Spleen (tissue), 7 donors: ENCODE data around the gene ERBB4.

Source experiments
- POLR2A ChIP-seq, 3 donors: fragments of 450-650 bp; IDR thresholded peaks; one replicate each; pipeline ENCODE4 v1.5.1; 2017; ENCODE audit warnings: antibody characterized with exemption in 3 of 3, mild to moderate bottlenecking in 1 of 3
- POLR2AphosphoS5 ChIP-seq, 3 donors: sonication (generic); formaldehyde crosslinking; IDR thresholded peaks; one replicate each; pipeline ENCODE4 v1.5.1; 2017; ENCODE audit warnings: antibody characterized with exemption in 3 of 3
- TF ChIP-seq, protein P1 (sequence below), 11 experiments: fragments of 200-600 bp in 7 of 11; fragments of 450-650 bp in 4 of 11; sonication (generic) in 4 of 11; IDR thresholded peaks in 8 of 11; conservative IDR thresholded peaks in 3 of 11; 1 replicate in 7 of 11; 2 replicates in 4 of 11; pipeline versions ENCODE4 v1.4.0 to v1.8.0; 2016 to 2021; ENCODE audit warnings: antibody characterized with exemption in 11 of 11, inconsistent platforms in 4 of 11, mild to moderate bottlenecking in 1 of 11
- donor health status: DM: no; HTN: no; CAD: no; lungs with moderate emphysema.
- donor health status: DM: no; HTN: no; CAD: no.
- donor health status: DM: no; HTN: no; CAD: no.

GRCh38 chr2:212354382-212354781 lies 184.2 kb downstream of the ERBB4 start:
- TF ChIP-seq, protein P1, sequence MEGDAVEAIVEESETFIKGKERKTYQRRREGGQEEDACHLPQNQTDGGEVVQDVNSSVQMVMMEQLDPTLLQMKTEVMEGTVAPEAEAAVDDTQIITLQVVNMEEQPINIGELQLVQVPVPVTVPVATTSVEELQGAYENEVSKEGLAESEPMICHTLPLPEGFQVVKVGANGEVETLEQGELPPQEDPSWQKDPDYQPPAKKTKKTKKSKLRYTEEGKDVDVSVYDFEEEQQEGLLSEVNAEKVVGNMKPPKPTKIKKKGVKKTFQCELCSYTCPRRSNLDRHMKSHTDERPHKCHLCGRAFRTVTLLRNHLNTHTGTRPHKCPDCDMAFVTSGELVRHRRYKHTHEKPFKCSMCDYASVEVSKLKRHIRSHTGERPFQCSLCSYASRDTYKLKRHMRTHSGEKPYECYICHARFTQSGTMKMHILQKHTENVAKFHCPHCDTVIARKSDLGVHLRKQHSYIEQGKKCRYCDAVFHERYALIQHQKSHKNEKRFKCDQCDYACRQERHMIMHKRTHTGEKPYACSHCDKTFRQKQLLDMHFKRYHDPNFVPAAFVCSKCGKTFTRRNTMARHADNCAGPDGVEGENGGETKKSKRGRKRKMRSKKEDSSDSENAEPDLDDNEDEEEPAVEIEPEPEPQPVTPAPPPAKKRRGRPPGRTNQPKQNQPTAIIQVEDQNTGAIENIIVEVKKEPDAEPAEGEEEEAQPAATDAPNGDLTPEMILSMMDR (IDR thresholded peaks at IDR 0.05 in 8 of 11, conservative IDR thresholded peaks at IDR 0.05 in 3 of 11) = no peak
- TF ChIP-seq POLR2AphosphoS5 (IDR thresholded peaks at IDR 0.05) (no peak), POLR2A (IDR thresholded peaks at IDR 0.05) (no peak)
